Liver (tissue), 9 donors: ENCODE results near the gene POU6F2. TPM values are rescaled to one million over a fixed set of nuclear protein-coding genes. Genes with fewer than 3 reads are reported as not detected.

Source experiments
- DNase-seq: peaks from one replicate; pipeline ENCODE4 v3.0.0-alpha.2; 2017; ENCODE audit warnings: low spot score
- H3K27ac ChIP-seq, 2 donors: one replicate each; pipeline ENCODE4 v1.7.0; 2013; ENCODE audit warnings: inconsistent platforms in 2 of 2, low read length in 2 of 2, control low read depth in 1 of 2, low read depth in 1 of 2, mild to moderate bottlenecking in 1 of 2
- H3K27me3 ChIP-seq, 4 donors: one replicate each; pipeline versions ENCODE4 v1.6.1 to v1.7.0; 2013; ENCODE audit warnings: low read length in 3 of 4, inconsistent platforms in 1 of 4, mild to moderate bottlenecking in 1 of 4, moderate library complexity in 1 of 4; ENCODE audit not compliant: control insufficient read depth in 4 of 4, insufficient read depth in 4 of 4
- H3K36me3 ChIP-seq, 4 donors: one replicate each; pipeline versions ENCODE4 v1.6.1 to v1.7.0; 2013; ENCODE audit warnings: low read length in 3 of 4, mild to moderate bottlenecking in 3 of 4, low read depth in 1 of 4, moderate library complexity in 1 of 4; ENCODE audit not compliant: control insufficient read depth in 4 of 4, insufficient read depth in 3 of 4
- H3K4me1 ChIP-seq, 4 donors: one replicate each; pipeline versions ENCODE4 v1.6.1 to v1.7.0; 2013; ENCODE audit warnings: low read length in 3 of 4, mild to moderate bottlenecking in 3 of 4, moderate library complexity in 1 of 4; ENCODE audit not compliant: control insufficient read depth in 4 of 4, insufficient read depth in 4 of 4
- H3K4me3 ChIP-seq, 3 donors: one replicate each; pipeline versions ENCODE4 v1.6.1 to v1.7.0; 2013; ENCODE audit warnings: low read length in 3 of 3, control low read depth in 1 of 3, low read depth in 1 of 3, mild to moderate bottlenecking in 1 of 3
- H3K9ac ChIP-seq, 2 donors: one replicate each; pipeline ENCODE4 v1.7.0; 2013; ENCODE audit warnings: low read length in 2 of 2, mild to moderate bottlenecking in 2 of 2, moderate library complexity in 2 of 2, control low read depth in 1 of 2, low read depth in 1 of 2
- H3K9me3 ChIP-seq, 4 donors: one replicate each; pipeline versions ENCODE4 v1.6.1 to v1.7.0; 2013; ENCODE audit warnings: low read length in 3 of 4; ENCODE audit not compliant: control insufficient read depth in 4 of 4
- EGR1 ChIP-seq, 2 donors: IDR thresholded peaks; 2 replicates each; pipeline ENCODE4 v1.6.1; 2016 to 2018; ENCODE audit warnings: antibody characterized with exemption in 2 of 2, low read depth in 2 of 2
- FOXA1 ChIP-seq: IDR thresholded peaks from 2 replicates; pipeline ENCODE4 v1.6.1; 2016; ENCODE audit warnings: antibody characterized with exemption
- GABPA ChIP-seq, 2 donors: IDR thresholded peaks in 1 of 2; conservative IDR thresholded peaks in 1 of 2; 2 replicates each; pipeline ENCODE4 v1.6.1; 2016; ENCODE audit warnings: antibody characterized with exemption in 2 of 2, mild to moderate bottlenecking in 1 of 2, moderate library complexity in 1 of 2
- HNF4A ChIP-seq, 2 donors: conservative IDR thresholded peaks; 2 replicates each; pipeline ENCODE4 v1.6.1; 2016; ENCODE audit warnings: antibody characterized with exemption in 2 of 2, mild to moderate bottlenecking in 2 of 2
- HNF4G ChIP-seq: IDR thresholded peaks from 2 replicates; pipeline ENCODE4 v1.6.1; 2016; ENCODE audit warnings: antibody characterized with exemption
- JUND ChIP-seq, 2 donors: IDR thresholded peaks; 2 replicates each; pipeline ENCODE4 v1.6.1; 2016; ENCODE audit warnings: antibody characterized with exemption in 2 of 2
- MAX ChIP-seq: IDR thresholded peaks from 2 replicates; pipeline ENCODE4 v1.6.1; 2016; ENCODE audit warnings: antibody characterized with exemption
- NR2F2 ChIP-seq: IDR thresholded peaks from 2 replicates; pipeline ENCODE4 v1.6.1; 2016; ENCODE audit warnings: antibody characterized with exemption
- RAD21 ChIP-seq, 2 donors: IDR thresholded peaks; 2 replicates each; pipeline ENCODE4 v1.6.1; 2016; ENCODE audit warnings: antibody characterized with exemption in 2 of 2, mild to moderate bottlenecking in 2 of 2
- RXRA ChIP-seq, 2 donors: IDR thresholded peaks; 2 replicates each; pipeline ENCODE4 v1.6.1; 2017 to 2018; ENCODE audit warnings: antibody characterized with exemption in 2 of 2, mild to moderate bottlenecking in 1 of 2
- SP1 ChIP-seq: IDR thresholded peaks from 2 replicates; pipeline ENCODE4 v1.6.1; 2018; ENCODE audit warnings: antibody characterized with exemption, mild to moderate bottlenecking
- TAF1 ChIP-seq: conservative IDR thresholded peaks from 2 replicates; pipeline ENCODE4 v1.6.1; 2016; ENCODE audit warnings: antibody characterized with exemption, mild to moderate bottlenecking
- YY1 ChIP-seq: IDR thresholded peaks from 2 replicates; pipeline ENCODE4 v1.6.1; 2016; ENCODE audit warnings: antibody characterized with exemption, mild to moderate bottlenecking
- WGBS: extraction: QIAGEN DNeasy Blood & Tissue Kit; methylation state at CpG from one replicate; pipeline ENCODE4 v1.1.7; 2013; 5-methylcytosine and 5-hydroxymethylcytosine counted together
- polyA plus RNA-seq, 2 donors: library from polyadenylated mRNA; stranded (reverse) in 1 of 2; unstranded in 1 of 2; fragments of 200-250 nt in 1 of 2; fragments of >200 nt in 1 of 2; fragmentation: Nextera tagmentation in 1 of 2; extraction: Ambion mirVana in 1 of 2; gene quantifications; one replicate each; pipeline versions ENCODE4 v1.2.1 to v1.2.3, GENCODE V29; 2013 to 2015
- total RNA-seq, 2 donors: library from RNA; depleted of rRNA; stranded (reverse); fragments of >200 nt; gene quantifications; one replicate each; pipeline ENCODE4 v1.2.3, GENCODE V29; 2014
- TF ChIP-seq, protein P1 (sequence below): IDR thresholded peaks from 2 replicates; pipeline ENCODE4 v1.6.1; 2016; ENCODE audit warnings: antibody characterized with exemption
- TF ChIP-seq, protein P2 (sequence below): fragments of 150-350 bp; IDR thresholded peaks from 2 replicates; pipeline ENCODE4 v1.5.1; 2017; ENCODE audit warnings: improper control_type of control experiment, low read depth, low read length; ENCODE audit not compliant: missing input control
- TF ChIP-seq, protein P3 (sequence below): IDR thresholded peaks from 2 replicates; pipeline ENCODE4 v1.6.1; 2016; ENCODE audit warnings: antibody characterized with exemption, mild to moderate bottlenecking
- TF ChIP-seq, protein P4 (sequence below): IDR thresholded peaks from 2 replicates; pipeline ENCODE4 v1.6.1; 2016; ENCODE audit warnings: antibody characterized with exemption
- donor health status: healthy.
- donor health status: healthy.
- donor health status: healthy.
- donor health status: healthy.
- donor health status: healthy.

The POU6F2 gene
- total and polyA plus RNA-seq, 4 donors = under 0.01 to 0.24 (median 0.08) TPM; not detected in 1

DNA sequence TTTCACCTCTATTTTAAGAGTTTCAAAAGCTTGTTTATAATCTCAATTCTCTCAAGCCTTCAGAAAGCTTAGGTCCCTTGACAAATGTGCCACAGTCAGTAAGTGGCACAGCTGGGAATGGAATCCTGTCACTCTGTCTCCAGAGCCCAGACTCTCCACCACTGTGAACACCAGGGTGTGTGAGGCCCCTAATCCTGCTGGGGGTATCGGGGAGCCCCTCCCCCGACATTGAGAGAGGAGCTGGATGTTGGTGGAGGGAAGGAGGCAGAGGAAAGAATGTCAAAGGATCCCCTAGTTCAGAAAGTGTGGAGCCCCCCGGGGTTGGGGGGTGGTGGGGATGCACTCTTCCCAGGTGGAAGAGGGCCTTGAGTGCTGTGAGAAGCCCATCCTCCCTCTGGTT, 454.7 kb downstream of the POU6F2 start:
- 70% methylated on average over 3 of the region's 3 CpGs for whole genome bisulfite sequencing
- Histone ChIP-seq H3K36me3 (no peaks in the 10 kb centered on the region), H3K27me3 (no peaks in the 10 kb centered on the region), H3K9ac (no peak overlapping the region), H3K4me3 (no peak overlapping the region), H3K4me1 (no peaks in the 10 kb centered on the region), H3K9me3 (peaks cover 0 to 2% (median 0%) of the 10 kb centered on the region in 4 donors), H3K27ac (no peak overlapping the region)
- no peak for DNase-seq
- no peak for TF ChIP-seq HNF4G
- TF ChIP-seq RXRA (IDR thresholded peaks at IDR 0.05) = no peak
- no peak for TF ChIP-seq HNF4A (conservative IDR thresholded peaks at IDR 0.05)
- no peak for TF ChIP-seq YY1
- TF ChIP-seq, protein P1, sequence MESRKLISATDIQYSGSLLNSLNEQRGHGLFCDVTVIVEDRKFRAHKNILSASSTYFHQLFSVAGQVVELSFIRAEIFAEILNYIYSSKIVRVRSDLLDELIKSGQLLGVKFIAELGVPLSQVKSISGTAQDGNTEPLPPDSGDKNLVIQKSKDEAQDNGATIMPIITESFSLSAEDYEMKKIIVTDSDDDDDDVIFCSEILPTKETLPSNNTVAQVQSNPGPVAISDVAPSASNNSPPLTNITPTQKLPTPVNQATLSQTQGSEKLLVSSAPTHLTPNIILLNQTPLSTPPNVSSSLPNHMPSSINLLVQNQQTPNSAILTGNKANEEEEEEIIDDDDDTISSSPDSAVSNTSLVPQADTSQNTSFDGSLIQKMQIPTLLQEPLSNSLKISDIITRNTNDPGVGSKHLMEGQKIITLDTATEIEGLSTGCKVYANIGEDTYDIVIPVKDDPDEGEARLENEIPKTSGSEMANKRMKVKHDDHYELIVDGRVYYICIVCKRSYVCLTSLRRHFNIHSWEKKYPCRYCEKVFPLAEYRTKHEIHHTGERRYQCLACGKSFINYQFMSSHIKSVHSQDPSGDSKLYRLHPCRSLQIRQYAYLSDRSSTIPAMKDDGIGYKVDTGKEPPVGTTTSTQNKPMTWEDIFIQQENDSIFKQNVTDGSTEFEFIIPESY = no peak
- TF ChIP-seq, protein P2, sequence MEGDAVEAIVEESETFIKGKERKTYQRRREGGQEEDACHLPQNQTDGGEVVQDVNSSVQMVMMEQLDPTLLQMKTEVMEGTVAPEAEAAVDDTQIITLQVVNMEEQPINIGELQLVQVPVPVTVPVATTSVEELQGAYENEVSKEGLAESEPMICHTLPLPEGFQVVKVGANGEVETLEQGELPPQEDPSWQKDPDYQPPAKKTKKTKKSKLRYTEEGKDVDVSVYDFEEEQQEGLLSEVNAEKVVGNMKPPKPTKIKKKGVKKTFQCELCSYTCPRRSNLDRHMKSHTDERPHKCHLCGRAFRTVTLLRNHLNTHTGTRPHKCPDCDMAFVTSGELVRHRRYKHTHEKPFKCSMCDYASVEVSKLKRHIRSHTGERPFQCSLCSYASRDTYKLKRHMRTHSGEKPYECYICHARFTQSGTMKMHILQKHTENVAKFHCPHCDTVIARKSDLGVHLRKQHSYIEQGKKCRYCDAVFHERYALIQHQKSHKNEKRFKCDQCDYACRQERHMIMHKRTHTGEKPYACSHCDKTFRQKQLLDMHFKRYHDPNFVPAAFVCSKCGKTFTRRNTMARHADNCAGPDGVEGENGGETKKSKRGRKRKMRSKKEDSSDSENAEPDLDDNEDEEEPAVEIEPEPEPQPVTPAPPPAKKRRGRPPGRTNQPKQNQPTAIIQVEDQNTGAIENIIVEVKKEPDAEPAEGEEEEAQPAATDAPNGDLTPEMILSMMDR = no peak

DNA sequence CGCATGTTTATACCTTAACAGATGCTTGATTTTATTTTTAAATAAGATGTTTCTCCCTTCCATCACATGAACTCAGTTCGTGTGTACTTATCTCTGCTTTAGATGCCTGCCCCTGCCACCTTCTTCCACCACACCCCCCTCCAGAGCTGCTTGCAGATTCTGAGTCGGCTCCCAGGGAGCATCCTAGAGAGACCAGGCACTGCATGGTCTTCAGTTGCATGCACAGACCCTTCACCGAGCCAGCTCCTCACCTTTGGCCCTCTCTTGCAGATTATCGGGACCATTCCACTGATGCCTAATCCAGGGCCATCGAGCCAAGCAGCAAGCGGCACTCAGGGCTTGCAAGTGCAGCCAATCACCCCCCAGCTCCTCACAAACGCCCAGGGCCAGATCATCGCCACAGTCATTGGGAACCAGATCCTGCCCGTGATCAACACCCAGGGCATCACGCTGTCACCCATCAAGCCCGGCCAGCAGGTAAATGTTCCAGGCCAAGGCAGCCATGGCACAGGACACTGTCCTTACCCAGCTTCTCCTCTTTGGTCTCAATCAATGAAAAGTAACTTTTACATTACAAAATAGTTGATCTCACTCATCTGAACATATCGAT, 455.2 kb downstream of the POU6F2 start:
- Histone ChIP-seq H3K4me1 (no peaks in the 10 kb centered on the region), H3K9me3 (peaks cover 0 to 2% (median 0%) of the 10 kb centered on the region in 4 donors), H3K9ac (no peak overlapping the region), H3K36me3 (no peaks in the 10 kb centered on the region), H3K27ac (no peak overlapping the region), H3K27me3 (no peaks in the 10 kb centered on the region), H3K4me3 (no peak overlapping the region)
- TF ChIP-seq HNF4G (no peak), HNF4A (conservative IDR thresholded peaks at IDR 0.05) (no peak), TAF1 (no peak), RXRA (IDR thresholded peaks at IDR 0.05) (no peak), MAX (no peak), YY1 (no peak), EGR1 (IDR thresholded peaks at IDR 0.05; ENCODE audit: low read depth in 2 of 2) (no peak), JUND (IDR thresholded peaks at IDR 0.05) (no peak), RAD21 (IDR thresholded peaks at IDR 0.05) (no peak), GABPA (IDR thresholded peaks at IDR 0.05 in 1 of 2, conservative IDR thresholded peaks at IDR 0.05 in 1 of 2) (no peak), NR2F2 (no peak), SP1 (no peak), FOXA1 (no peak)
- TF ChIP-seq, protein P3, sequence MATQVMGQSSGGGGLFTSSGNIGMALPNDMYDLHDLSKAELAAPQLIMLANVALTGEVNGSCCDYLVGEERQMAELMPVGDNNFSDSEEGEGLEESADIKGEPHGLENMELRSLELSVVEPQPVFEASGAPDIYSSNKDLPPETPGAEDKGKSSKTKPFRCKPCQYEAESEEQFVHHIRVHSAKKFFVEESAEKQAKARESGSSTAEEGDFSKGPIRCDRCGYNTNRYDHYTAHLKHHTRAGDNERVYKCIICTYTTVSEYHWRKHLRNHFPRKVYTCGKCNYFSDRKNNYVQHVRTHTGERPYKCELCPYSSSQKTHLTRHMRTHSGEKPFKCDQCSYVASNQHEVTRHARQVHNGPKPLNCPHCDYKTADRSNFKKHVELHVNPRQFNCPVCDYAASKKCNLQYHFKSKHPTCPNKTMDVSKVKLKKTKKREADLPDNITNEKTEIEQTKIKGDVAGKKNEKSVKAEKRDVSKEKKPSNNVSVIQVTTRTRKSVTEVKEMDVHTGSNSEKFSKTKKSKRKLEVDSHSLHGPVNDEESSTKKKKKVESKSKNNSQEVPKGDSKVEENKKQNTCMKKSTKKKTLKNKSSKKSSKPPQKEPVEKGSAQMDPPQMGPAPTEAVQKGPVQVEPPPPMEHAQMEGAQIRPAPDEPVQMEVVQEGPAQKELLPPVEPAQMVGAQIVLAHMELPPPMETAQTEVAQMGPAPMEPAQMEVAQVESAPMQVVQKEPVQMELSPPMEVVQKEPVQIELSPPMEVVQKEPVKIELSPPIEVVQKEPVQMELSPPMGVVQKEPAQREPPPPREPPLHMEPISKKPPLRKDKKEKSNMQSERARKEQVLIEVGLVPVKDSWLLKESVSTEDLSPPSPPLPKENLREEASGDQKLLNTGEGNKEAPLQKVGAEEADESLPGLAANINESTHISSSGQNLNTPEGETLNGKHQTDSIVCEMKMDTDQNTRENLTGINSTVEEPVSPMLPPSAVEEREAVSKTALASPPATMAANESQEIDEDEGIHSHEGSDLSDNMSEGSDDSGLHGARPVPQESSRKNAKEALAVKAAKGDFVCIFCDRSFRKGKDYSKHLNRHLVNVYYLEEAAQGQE = no peak
- TF ChIP-seq, protein P1 = no peak
- TF ChIP-seq, protein P2 = no peak
- TF ChIP-seq, protein P4, sequence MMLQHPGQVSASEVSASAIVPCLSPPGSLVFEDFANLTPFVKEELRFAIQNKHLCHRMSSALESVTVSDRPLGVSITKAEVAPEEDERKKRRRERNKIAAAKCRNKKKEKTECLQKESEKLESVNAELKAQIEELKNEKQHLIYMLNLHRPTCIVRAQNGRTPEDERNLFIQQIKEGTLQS = no peak
- WGBS = 82% methylated on average over 13 of the region's 13 CpGs
- DNase-seq = no peak
